HUDEP-2 (cell line): ENCODE results near the gene TXK.
A peak's percentile ranks its signal among the peaks of the same experiment; 100 is the strongest.

ENCODE experiments used
- DNase-seq, 76 experiments: peaks; one replicate each; lab custom pipeline; 2025; ENCODE audit not compliant: unreplicated experiment in 76 of 76; lab: John Stamatoyannopoulos, UW

Gene TXK

GRCh38 chr4:48065587-48066052 lies 68.4 kb downstream of the TXK start:
- no peak for DNase-seq

DNA sequence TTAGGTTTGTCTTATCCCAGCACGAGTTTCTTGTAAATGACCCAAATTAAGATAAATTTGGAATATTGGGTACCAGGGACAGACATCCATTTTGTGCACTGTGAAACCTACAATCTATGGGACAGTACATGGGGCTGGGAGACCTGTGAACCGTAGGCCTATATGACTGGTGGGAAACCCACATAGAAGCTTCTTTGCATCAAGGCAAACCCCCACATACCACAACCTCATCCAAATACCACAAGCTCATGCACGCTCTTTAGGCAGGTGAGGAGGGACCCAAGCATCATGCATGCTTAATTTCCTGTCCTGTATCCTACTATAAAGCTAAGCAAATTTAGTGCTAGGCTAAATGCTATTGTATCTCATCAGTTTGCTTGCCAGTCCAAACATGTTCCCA lies 69.7 kb downstream of the TXK start:
- no peak for DNase-seq

DNA sequence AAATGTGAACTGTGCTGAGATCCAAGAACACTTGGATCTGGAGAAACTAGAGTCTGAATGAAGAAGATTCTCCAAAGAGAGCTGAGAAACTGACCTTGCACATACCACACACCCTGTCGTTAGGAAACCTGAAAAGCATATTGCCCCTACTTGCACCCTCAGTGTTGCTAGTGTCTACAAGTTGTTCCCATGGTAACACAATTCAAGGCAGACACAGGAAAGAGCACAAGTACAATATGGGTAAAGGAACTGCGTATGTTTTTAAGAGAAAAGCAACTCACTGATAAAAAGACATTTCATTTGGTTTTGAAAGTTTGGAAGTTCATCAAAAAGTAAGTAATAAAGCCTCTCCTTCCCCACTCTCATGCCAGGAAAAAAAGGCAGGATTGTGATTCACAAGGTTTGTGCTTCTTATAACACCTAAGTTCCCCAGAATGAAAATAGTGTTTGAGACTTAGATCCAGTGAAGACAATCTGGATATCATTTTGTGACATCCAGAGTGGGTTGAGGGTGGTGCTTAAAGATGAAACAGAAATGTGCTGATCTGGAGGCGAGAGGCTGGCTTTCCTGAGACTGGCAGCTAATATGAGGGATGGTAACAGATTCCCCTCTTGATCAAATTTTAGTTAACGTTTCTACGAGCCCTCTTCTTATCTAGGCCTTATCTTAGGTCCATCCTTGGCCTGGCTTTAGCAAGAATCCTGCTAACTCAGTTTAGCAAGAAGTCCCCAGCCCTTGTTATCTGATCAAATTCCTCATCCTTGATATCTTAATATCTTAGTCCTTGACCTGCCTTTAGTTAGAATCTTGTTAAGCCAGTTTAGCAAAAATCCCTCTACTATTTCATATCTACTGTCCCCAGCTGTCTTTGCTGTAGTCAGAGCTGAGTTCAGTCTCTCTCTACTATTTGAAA lies 75.2 kb downstream of the TXK start:
- no peak for DNase-seq

DNA sequence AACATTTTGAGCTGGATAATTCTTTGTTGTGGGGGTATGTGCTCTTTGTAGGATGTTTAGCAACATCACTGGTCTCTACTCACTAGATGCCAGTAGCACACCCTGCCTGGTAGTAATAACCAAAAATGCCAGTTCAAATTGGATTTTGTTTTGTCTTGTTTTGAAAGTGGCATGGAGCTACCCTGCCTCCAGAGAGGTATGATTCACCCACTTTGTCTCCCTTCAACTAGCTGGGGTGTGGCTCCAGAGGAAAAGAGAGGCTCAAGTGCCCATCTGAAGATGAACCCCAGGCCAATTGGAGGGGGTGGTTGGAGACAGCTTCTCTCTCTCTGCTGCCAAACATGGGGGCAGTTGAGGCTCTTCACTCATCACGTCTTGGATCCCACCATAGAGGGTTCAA lies 83.0 kb downstream of the TXK start:
- DNase-seq: no peak

GRCh38 chr4:48049483-48049882 lies 84.6 kb downstream of the TXK start:
- DNase-seq: no peak

GRCh38 chr4:48047896-48048295 lies 86.2 kb downstream of the TXK start:
- DNase-seq: no peak

DNA sequence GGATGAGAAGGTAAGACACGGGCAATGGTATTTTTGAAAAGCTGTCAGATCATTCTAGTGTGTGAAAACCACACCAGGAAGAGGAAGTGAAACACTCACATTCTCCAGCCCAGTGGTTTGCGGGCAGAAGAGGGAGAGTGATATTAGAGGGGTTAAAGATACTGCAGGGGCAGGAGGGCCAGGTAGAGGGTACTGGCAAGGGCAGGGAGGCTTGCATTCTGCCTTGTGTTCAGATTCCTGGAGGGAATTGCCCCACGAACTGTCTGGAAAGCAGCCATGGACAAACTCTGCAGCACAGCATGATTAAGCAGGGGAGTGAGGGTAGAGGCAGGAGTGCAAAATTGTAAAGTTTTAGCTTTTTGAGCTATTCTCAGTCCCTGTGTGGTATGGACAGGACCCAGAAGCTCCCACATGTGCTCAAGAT lies 86.6 kb downstream of the TXK start:
- DNase-seq: peak in 2 of 76 experiments; percentile 7 to 11

DNA sequence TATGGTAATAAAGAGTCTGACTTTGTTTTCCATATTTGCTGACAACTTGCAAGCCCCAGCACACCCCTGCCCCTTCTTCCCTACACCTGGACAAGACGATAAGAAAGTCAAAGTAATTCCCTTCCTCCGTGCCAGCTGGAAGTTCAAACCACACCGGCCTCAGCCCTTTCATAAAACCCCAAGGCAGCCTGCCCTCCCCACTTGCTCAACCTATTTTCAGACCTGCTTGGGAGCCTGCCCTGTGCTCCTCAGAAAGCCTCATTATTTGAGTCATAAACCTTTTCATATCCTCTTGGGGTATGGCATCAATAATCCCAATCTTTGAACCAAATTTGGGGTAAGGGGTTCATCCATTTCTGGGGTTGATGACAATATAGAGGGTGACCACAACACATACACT lies 88.0 kb downstream of the TXK start:
- DNase-seq: no peak

DNA sequence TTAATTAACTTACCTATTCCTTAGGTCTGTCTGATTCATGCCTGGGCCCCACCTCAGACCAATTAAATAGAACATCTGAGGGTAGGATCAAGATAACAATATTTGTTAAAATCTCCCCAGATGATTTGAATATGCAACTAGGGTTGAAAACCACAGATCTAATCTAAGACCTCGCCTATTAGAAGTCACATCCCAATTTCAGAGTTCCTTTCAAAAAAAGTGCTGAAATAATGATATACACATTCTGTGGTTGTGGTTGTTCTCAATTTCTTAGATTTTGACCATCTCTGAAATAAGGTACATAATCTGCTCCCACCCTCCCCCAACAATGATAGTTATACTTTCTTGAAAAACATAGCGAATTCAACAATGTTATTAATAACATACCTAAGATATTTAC lies 89.8 kb downstream of the TXK start:
- DNase-seq: no peak

GRCh38 chr4:48043504-48043903 lies 90.5 kb downstream of the TXK start:
- DNase-seq: no peak

DNA sequence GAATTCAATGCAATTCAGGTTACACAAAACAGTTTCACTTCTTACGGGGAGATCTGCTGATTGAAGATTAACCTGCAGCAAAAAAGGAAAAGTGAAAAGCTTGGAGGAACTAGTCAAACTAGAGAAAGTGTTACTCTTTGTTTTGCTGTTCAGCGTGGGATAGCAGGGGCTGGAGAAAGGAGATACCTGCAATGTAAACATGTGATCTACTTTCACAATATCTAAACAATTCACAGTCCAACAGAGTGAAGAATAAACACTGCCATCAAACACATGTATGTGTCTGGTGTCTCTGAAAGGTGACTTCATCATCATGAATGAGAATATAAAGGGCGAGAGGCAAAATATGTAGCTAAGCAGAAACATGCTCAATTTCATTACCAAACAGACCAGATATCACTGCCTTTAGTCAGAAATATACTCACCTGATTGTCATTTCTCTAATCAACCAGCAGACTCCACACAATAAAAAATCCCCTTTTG lies 91.0 kb downstream of the TXK start:
- no peak for DNase-seq

DNA sequence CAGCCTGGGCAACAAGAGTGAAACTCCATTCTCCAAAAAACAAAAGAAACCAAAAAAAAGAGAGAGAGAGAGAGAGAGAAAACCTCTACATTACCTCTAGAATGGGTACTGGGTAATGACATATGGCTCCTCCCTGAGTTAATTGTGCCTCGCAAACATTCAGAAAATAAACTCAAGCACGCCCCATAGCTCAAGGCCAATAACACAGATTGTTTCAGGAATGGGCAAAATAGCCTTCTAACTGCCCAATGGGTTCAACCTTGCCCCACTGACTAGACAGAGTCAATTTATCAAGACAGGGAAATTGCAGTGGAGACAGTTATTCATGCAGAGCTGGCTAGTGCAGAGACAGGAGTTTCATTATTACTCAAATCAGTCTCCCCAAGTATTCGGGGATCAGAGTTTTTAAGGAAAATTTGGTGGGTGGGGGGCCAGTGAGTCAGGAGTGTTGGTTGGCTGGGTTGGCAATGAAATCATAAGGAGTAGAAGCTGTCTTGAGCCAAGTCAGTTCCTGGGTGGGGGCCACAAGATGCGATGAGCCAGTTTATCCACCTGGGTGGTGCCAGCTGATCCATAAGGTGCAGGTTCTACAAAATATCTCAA lies 92.4 kb downstream of the TXK start:
- DNase-seq: no peak

GRCh38 chr4:48039561-48039960 lies 94.5 kb downstream of the TXK start:
- DNase-seq: no peak

DNA sequence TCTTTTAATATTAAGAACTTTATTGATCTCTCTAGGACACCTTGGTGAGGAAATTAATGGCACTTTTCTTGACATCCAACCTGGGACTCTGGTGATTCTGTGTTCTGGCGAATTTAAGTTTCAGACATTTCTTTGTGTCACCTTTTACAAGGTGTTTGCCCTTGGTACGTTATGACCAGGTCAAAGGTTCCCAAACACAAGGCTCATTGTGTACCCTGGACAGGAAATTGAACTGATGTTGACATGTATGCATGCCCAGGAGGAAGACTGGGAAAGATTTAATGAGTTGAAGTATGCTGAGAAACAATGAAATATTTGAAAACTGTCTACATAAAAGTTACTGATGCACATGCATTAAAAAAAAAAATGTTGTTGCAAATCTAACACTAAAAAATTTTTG lies 95.4 kb downstream of the TXK start:
- no peak for DNase-seq

GRCh38 chr4:48037117-48037462 lies 97.0 kb downstream of the TXK start:
- no peak for DNase-seq

- no peak for DNase-seq
Measured at GRCh38 chr4:48035952-48036351, 98.1 kb downstream of the TXK start.

- DNase-seq: peak in 21 of 76 experiments; percentile 0 to 35 (median 6)
Measured at GRCh38 chr4:48033825-48034413, 100.1 kb downstream of the TXK start.

GRCh38 chr4:48033412-48033811 lies 100.6 kb downstream of the TXK start:
- no peak for DNase-seq

GRCh38 chr4:48032721-48033120 lies 101.3 kb downstream of the TXK start:
- DNase-seq: no peak

GRCh38 chr4:48031802-48032525 lies 102.1 kb downstream of the TXK start:
- DNase-seq: no peak

DNA sequence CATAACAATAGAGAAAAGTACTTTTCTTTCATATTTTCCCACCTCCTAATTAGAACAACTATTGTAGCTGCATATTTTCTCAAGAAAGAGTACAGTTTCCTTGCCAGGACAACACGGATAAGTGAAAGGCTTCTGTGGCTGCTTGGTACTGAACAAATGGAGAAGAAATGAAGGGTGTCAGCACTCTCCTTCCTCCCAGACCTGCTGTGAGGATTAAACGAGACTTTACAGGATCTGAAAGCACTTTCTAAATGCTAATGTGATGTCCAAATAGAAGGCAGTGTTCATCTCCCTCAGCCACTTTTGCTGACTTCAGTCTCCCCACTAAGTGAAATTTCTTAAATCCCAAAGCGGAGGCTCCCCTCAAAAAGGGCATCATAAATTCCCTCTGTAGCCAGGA lies 103.6 kb downstream of the TXK start:
- no peak for DNase-seq
